K562 (cell line): ENCODE data around the gene PNRC2. TPM values are rescaled to one million over a fixed set of nuclear protein-coding genes. Genes with fewer than 3 reads are reported as not detected.
A peak's percentile ranks its signal among the peaks of the same experiment; 100 is the strongest.

Experiments used
- ATF3 ChIP-seq, 2 experiments: fragments of 450-650 bp in 1 of 2; sonication (generic) in 1 of 2; formaldehyde crosslinking in 1 of 2; IDR thresholded peaks in 1 of 2; conservative IDR thresholded peaks in 1 of 2; 2 replicates each; pipeline versions ENCODE4 v1.6.1 to v1.8.1; 2016 to 2023; ENCODE audit warnings: mild to moderate bottlenecking in 2 of 2, moderate library complexity in 2 of 2, inconsistent platforms in 1 of 2, missing genetic modification reagents in 1 of 2
- ATF6 ChIP-seq: sonication (generic); formaldehyde crosslinking; IDR thresholded peaks from 2 replicates; pipeline ENCODE4 v1.4.0; 2020; ENCODE audit warnings: mild to moderate bottlenecking, missing genetic modification reagents
- BCL6 ChIP-seq: fragments of 250-450 bp; sonication (Bioruptor Pico); IDR thresholded peaks from 2 replicates; pipeline ENCODE4 v1.4.0; 2020
- BRD4 ChIP-seq: fragments of 200-600 bp; sonication (generic); IDR thresholded peaks from 2 replicates; pipeline ENCODE4 v1.6.1; 2017; ENCODE audit warnings: inconsistent platforms
- CCAR2 ChIP-seq: fragments of 200-400 bp; formaldehyde crosslinking; IDR thresholded peaks from 2 replicates; pipeline ENCODE4 v1.6.1; 2017; ENCODE audit warnings: mild to moderate bottlenecking, low read depth, low read length
- E2F8 ChIP-seq: fragments of 450-650 bp; IDR thresholded peaks from 2 replicates; pipeline ENCODE4 v1.7.1; 2018; ENCODE audit warnings: mild to moderate bottlenecking, low read depth; ENCODE audit not compliant: partially characterized antibody
- ELF4 ChIP-seq: fragments of 450-650 bp; formaldehyde crosslinking; IDR thresholded peaks from 2 replicates; pipeline ENCODE4 v1.4.0; 2022; ENCODE audit warnings: missing genetic modification characterization
- ELK3 ChIP-seq: fragments of 450-650 bp; formaldehyde crosslinking; IDR thresholded peaks from 2 replicates; pipeline ENCODE4 v1.4.0; 2020; ENCODE audit warnings: mild to moderate bottlenecking
- EZH2 ChIP-seq: IDR thresholded peaks from 2 replicates; pipeline ENCODE4 v1.6.1; 2012; ENCODE audit warnings: low read depth, mild to moderate bottlenecking, inconsistent platforms, low read length, borderline replicate concordance
- HDAC2 ChIP-seq: fragments of 450-650 bp; IDR thresholded peaks from 2 replicates; pipeline ENCODE4 v1.6.1; 2016; ENCODE audit warnings: mild to moderate bottlenecking
- KDM5B ChIP-seq: fragments of 200-600 bp; sonication (generic); IDR thresholded peaks from 2 replicates; pipeline ENCODE4 v1.6.1; 2012; ENCODE audit warnings: low read depth, mild to moderate bottlenecking, moderate library complexity, low read length, control low read depth, inconsistent platforms; ENCODE audit not compliant: insufficient replicate concordance
- KLF6 ChIP-seq: fragments of 250-450 bp; sonication (Bioruptor Pico); IDR thresholded peaks from 2 replicates; pipeline ENCODE4 v1.4.0; 2020; ENCODE audit warnings: mild to moderate bottlenecking, moderate library complexity, borderline replicate concordance
- MYC ChIP-seq, 2 experiments: fragments of 250-450 bp in 1 of 2; sonication (Bioruptor Pico) in 1 of 2; IDR thresholded peaks; 2 replicates each; pipeline versions ENCODE4 v1.5.1 to v1.6.1; 2012 to 2021; ENCODE audit warnings: low read depth in 2 of 2, borderline replicate concordance in 1 of 2, improper control_type of control experiment in 1 of 2, low read length in 1 of 2, mild to moderate bottlenecking in 1 of 2, moderate library complexity in 1 of 2
- PYGO2 ChIP-seq: fragments of 450-650 bp; IDR thresholded peaks from 2 replicates; pipeline ENCODE4 v1.6.1; 2016; ENCODE audit warnings: mild to moderate bottlenecking, missing genetic modification characterization, moderate library complexity, missing compliant biosample characterization
- TFE3 ChIP-seq: fragments of 450-650 bp; formaldehyde crosslinking; IDR thresholded peaks from 2 replicates; pipeline ENCODE4 v1.4.0; 2020; ENCODE audit warnings: mild to moderate bottlenecking, mixed read lengths
- U2AF1 ChIP-seq: fragments of 200-400 bp; formaldehyde crosslinking; optimal IDR thresholded peaks from 2 replicates; pipeline ENCODE3; 2017; ENCODE audit warnings: mild to moderate bottlenecking, low read depth, low read length, moderate library complexity
- polyA plus RNA-seq, 8 experiments: library from polyadenylated mRNA; depleted of rRNA in 4 of 8; stranded (reverse) in 5 of 8; unstranded in 3 of 8; fragments of >200 nt; fragmentation: Nextera tagmentation in 2 of 8; fragmentation: Illumina TruSeq in 1 of 8; extraction: Ambion mirVana in 2 of 8; extraction: Trizol in 1 of 8; gene quantifications; 2 replicates each; pipeline versions ENCODE4 v1.2.1 to v1.2.3, GENCODE V29; 2011 to 2014; ENCODE audit warnings: inconsistent platforms in 1 of 8, missing spikeins in 1 of 8
- total RNA-seq, 7 experiments: library from RNA; depleted of rRNA in 6 of 7; stranded (reverse); fragments of >200 nt in 6 of 7; fragmentation: Illumina TruSeq in 2 of 7; extraction: Trizol in 2 of 7; gene quantifications; 2 replicates each; pipeline versions ENCODE4 v1.2.1 to v1.2.3, GENCODE V29; 2011 to 2021; ENCODE audit warnings: low replicate concordance in 1 of 7

PNRC2 gene
- total and polyA plus RNA-seq, 9 of the 15 experiments (the other 6 are each of a cell fraction or from before 2014, with no cell fraction given), result 127 to 303 (median 203) TPM

GRCh38 chr1:23959461-23960290 lies at the start of gene PNRC2 (continued):
- TF ChIP-seq PYGO2 (no peak), ELK3 (no peak), BRD4 (peak; percentile 93), U2AF1 (peak; percentile 86), TFE3 (CRISPR knock-in tag) (peak; percentile 3; the same call in 1 of the 2 replicates), ELF4 (CRISPR knock-in tag) (no peak; the same call in 1 of the 2 replicates), MYC (IDR thresholded peaks at IDR 0.05; ENCODE audit: low read depth, low read length) (peak; percentile 66), MYC (CRISPR knock-in tag; IDR thresholded peaks at IDR 0.05; ENCODE audit: borderline replicate concordance, low read depth) (peak; percentile 80; the same call in 1 of the 2 replicates), HDAC2 (peak; percentile 19; the same call in 1 of the 2 replicates), E2F8 (peak; percentile 66), ATF6 (CRISPR knock-in tag) (0 out of 2 replicates have a peak, but pooled peaks have one; percentile 34), ATF3 (IDR thresholded peaks at IDR 0.05) (no peak), ATF3 (CRISPR knock-in tag; conservative IDR thresholded peaks at IDR 0.05) (peak; percentile 60; the same call in 1 of the 2 replicates), CCAR2 (no peak), EZH2 (no peak), BCL6 (CRISPR knock-in tag) (no peak), KLF6 (CRISPR knock-in tag) (peak; percentile 65; the same call in 1 of the 2 replicates), KDM5B (peak; percentile 83)
